Measurements from ENCODE around the gene CASP9.
A peak's percentile ranks its signal among the peaks of the same experiment; 100 is the strongest.
"Not testable (repeated sequence)": the region's sequence is repeated elsewhere in the genome, so short reads cannot be mapped to it uniquely, and the experiment has no call there.

CASP9 gene

GRCh38 chr1:15526021-15526489, 2.0 kb upstream of the CASP9 start:
- DNase-seq (ENCODE audit: low read depth in 2 of 2): no peak

- no peak for DNase-seq (ENCODE audit: low read depth in 2 of 2)
These were observed 1.3 kb upstream of the CASP9 start for GRCh38 chr1:15525050-15526020.

- DNase-seq (ENCODE audit: low read depth in 2 of 2): peak; percentile 97
These were observed 451 bp upstream of the CASP9 start for GRCh38 chr1:15524283-15525049.

GRCh38 chr1:15523104-15524020, 653 bp downstream of the CASP9 start:
- peak in 1 of 2 experiments; percentile 6 for DNase-seq (ENCODE audit: low read depth in 2 of 2)

GRCh38 chr1:15522551-15522950, 1.5 kb downstream of the CASP9 start:
- DNase-seq (ENCODE audit: low read depth in 2 of 2): no peak

GRCh38 chr1:15521206-15521906, 2.7 kb downstream of the CASP9 start:
- not testable (repeated sequence) for DNase-seq (ENCODE audit: low read depth in 2 of 2)

- DNase-seq (ENCODE audit: low read depth in 2 of 2): no peak
These were observed 4.4 kb downstream of the CASP9 start for GRCh38 chr1:15519625-15520024.

- no peak for DNase-seq (ENCODE audit: low read depth in 2 of 2)
These were observed 8.9 kb downstream of the CASP9 start for GRCh38 chr1:15515022-15515663.

GRCh38 chr1:15514557-15514956, 9.5 kb downstream of the CASP9 start:
- DNase-seq (ENCODE audit: low read depth in 2 of 2): not testable (repeated sequence)

- DNase-seq (ENCODE audit: low read depth in 2 of 2): no peak
These were observed 10.1 kb downstream of the CASP9 start for GRCh38 chr1:15513919-15514318.

GRCh38 chr1:15513192-15513591, 10.8 kb downstream of the CASP9 start:
- no peak for DNase-seq (ENCODE audit: low read depth in 2 of 2)

- DNase-seq (ENCODE audit: low read depth in 2 of 2): no peak
These were observed 13.2 kb downstream of the CASP9 start for GRCh38 chr1:15510611-15511405.

GRCh38 chr1:15509586-15509985, 14.4 kb downstream of the CASP9 start:
- DNase-seq (ENCODE audit: low read depth in 2 of 2): no peak

GRCh38 chr1:15508700-15509487, 15.1 kb downstream of the CASP9 start:
- no peak for DNase-seq (ENCODE audit: low read depth in 2 of 2)

- no peak for DNase-seq (ENCODE audit: low read depth in 2 of 2)
These were observed 16.7 kb downstream of the CASP9 start for GRCh38 chr1:15507278-15507677.

GRCh38 chr1:15506831-15507230, 17.2 kb downstream of the CASP9 start:
- DNase-seq (ENCODE audit: low read depth in 2 of 2): no peak

GRCh38 chr1:15504436-15504835, 19.6 kb downstream of the CASP9 start:
- DNase-seq (ENCODE audit: low read depth in 2 of 2): no peak

- peak; percentile 5 to 8 for DNase-seq (ENCODE audit: low read depth in 2 of 2)
These were observed 22.6 kb downstream of the CASP9 start for GRCh38 chr1:15501208-15502032.
